Right atrium auricular region (tissue), 2 donors: ENCODE measurements around the gene TULP1. TPM values are rescaled to one million over a fixed set of nuclear protein-coding genes. Genes with fewer than 3 reads are reported as not detected.

Source experiments
- DNase-seq: peaks from one replicate; pipeline ENCODE4 v3.0.0-alpha.2; 2019; ENCODE audit warnings: low spot score
- H3K27ac ChIP-seq, 2 donors: fragments of 200-600 bp; sonication (generic); 1 replicate in 1 of 2; 2 replicates in 1 of 2; pipeline ENCODE4 v1.5.1; 2016 to 2019
- H3K27me3 ChIP-seq, 2 donors: fragments of 200-600 bp; sonication (generic); one replicate each; pipeline versions ENCODE4 v1.5.1 to v1.6.0; 2017 to 2019
- H3K36me3 ChIP-seq: fragments of 200-600 bp; sonication (generic); one replicate; pipeline ENCODE4 v1.5.1; 2016
- H3K4me1 ChIP-seq, 2 donors: fragments of 200-600 bp; sonication (generic); one replicate each; pipeline versions ENCODE4 v1.5.1 to v1.6.0; 2017 to 2019
- H3K4me3 ChIP-seq, 2 donors: fragments of 200-600 bp; sonication (generic); 1 replicate in 1 of 2; 2 replicates in 1 of 2; pipeline ENCODE4 v1.5.1; 2017 to 2019; ENCODE audit warnings: mild to moderate bottlenecking in 1 of 2, moderate library complexity in 1 of 2
- H3K9me3 ChIP-seq, 2 donors: fragments of 200-600 bp; sonication (generic); one replicate each; pipeline ENCODE4 v1.5.1; 2019
- total RNA-seq, 2 donors: library from RNA; depleted of rRNA; stranded (reverse); fragments of >200 nt; gene quantifications; one replicate each; pipeline ENCODE4 v1.1.0, GENCODE V29; 2016
- TF ChIP-seq, protein P1 (sequence below), 2 donors: fragments of 200-600 bp; sonication (generic); IDR thresholded peaks; one replicate each; pipeline ENCODE4 v1.5.1; 2019; ENCODE audit warnings: antibody characterized with exemption in 2 of 2

Gene TULP1
- total RNA-seq, 2 donors from 2014 or later = not detected

GRCh38 chr6:35473850-35474130, 38.9 kb downstream of the TULP1 start:
- Histone ChIP-seq H3K4me1 (peaks cover 0 to 26% of the 10 kb centered on the region in 2 donors), H3K36me3 (peaks cover 62% of the 10 kb centered on the region), H3K27ac (no peak overlapping the region), H3K9me3 (no peaks in the 10 kb centered on the region), H3K4me3 (no peak overlapping the region), H3K27me3 (no peaks in the 10 kb centered on the region)
- TF ChIP-seq, protein P1, sequence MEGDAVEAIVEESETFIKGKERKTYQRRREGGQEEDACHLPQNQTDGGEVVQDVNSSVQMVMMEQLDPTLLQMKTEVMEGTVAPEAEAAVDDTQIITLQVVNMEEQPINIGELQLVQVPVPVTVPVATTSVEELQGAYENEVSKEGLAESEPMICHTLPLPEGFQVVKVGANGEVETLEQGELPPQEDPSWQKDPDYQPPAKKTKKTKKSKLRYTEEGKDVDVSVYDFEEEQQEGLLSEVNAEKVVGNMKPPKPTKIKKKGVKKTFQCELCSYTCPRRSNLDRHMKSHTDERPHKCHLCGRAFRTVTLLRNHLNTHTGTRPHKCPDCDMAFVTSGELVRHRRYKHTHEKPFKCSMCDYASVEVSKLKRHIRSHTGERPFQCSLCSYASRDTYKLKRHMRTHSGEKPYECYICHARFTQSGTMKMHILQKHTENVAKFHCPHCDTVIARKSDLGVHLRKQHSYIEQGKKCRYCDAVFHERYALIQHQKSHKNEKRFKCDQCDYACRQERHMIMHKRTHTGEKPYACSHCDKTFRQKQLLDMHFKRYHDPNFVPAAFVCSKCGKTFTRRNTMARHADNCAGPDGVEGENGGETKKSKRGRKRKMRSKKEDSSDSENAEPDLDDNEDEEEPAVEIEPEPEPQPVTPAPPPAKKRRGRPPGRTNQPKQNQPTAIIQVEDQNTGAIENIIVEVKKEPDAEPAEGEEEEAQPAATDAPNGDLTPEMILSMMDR (IDR thresholded peaks at IDR 0.05) = no peak
- no peak for DNase-seq

DNA sequence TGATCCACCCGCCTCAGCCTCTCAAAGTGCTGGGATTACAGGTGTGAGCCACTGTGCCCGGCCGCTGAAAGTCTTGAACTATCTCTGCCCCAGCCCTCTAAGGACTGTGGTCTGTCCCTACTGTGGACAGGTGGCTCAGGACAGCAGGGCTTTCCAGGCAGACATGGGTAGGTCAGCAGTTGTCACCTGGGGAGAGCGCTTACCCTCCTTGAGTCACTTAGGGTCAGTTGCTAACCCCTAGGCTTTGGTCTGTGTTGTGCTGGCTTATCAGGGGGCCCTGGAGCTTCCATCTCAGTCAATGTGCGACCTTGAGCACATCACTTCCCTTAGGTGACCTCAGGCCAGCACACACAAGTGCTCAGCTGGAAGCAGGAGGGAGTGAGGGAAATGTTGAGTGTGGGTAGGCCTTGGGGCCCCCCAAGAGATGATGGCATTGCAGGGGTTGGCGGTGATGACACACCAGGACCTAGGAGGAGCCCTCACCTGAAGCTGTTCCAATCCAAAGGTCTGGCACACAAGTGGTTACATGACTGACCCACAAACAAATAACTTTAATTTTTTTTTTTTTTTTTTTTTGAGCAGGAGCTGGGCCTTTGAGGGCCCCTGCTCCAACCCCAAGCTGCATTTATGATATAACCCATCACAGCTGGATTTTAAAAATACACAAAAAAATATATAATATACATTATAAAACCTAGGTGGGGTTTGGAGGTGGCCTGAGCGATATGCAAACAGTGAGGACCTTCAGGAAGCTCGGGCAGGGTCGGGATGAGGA, 39.4 kb downstream of the TULP1 start:
- TF ChIP-seq, protein P1 (IDR thresholded peaks at IDR 0.05) = no peak
- DNase-seq = no peak

DNA sequence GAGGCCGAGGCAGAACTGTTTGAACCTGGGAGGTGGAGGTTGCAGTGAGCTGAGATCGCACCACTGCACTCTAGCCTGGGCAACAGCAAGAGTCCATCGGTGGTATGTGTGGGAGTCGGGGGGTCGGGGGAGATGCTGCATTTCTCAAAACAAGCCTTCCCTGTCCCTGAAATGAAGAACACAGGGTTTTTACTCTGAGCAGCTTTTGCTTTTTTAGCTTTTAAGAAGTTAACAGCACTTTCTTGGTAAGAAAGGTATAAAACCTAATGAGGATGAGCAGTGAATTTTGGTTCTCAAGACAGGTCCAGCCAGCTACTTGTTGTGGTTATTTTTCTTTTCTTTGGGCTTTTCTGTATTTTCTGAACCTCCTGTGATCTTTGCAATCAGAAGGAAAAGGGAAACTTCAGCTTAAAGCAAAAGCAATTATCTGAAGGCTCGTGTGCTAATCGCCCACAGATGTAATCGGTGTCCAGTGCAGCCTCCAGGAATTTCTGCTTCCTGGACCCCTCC, 40.8 kb downstream of the TULP1 start:
- peaks cover 0 to 34% of the 10 kb centered on the region in 2 donors for H3K4me1 ChIP-seq
- no peaks in the 10 kb centered on the region for H3K9me3 ChIP-seq
- H3K36me3 ChIP-seq = peaks cover 50% of the 10 kb centered on the region
- peak overlapping the region in 1 of 2 donors; percentile 0 for H3K27ac ChIP-seq
- no peak for DNase-seq
- no peak overlapping the region for H3K4me3 ChIP-seq
- no peaks in the 10 kb centered on the region for H3K27me3 ChIP-seq
- TF ChIP-seq, protein P1 (IDR thresholded peaks at IDR 0.05) = no peak

More for the DNA sequence above, 39.4 kb downstream of the TULP1 start:
- Histone ChIP-seq H3K9me3 (no peaks in the 10 kb centered on the region), H3K36me3 (peaks cover 59% of the 10 kb centered on the region), H3K27me3 (no peaks in the 10 kb centered on the region), H3K4me3 (no peak overlapping the region), H3K4me1 (peaks cover 0 to 26% of the 10 kb centered on the region in 2 donors), H3K27ac (no peak overlapping the region)

GRCh38 chr6:35470663-35471120, 42.0 kb downstream of the TULP1 start:
- Histone ChIP-seq H3K4me3 (no peak overlapping the region), H3K9me3 (no peaks in the 10 kb centered on the region), H3K36me3 (peaks cover 49% of the 10 kb centered on the region), H3K4me1 (peaks cover 0 to 34% of the 10 kb centered on the region in 2 donors), H3K27me3 (no peaks in the 10 kb centered on the region), H3K27ac (peak overlapping the region in 1 of 2 donors; percentile 88)
- TF ChIP-seq, protein P1 (IDR thresholded peaks at IDR 0.05) = no peak
- DNase-seq = no peak

- no peaks in the 10 kb centered on the region for H3K27me3 ChIP-seq
- TF ChIP-seq, protein P1 (IDR thresholded peaks at IDR 0.05) = no peak
- H3K4me3 ChIP-seq = peak overlapping the region; percentile 77 to 80
- peaks cover 42% of the 10 kb centered on the region for H3K36me3 ChIP-seq
- peak overlapping the region in 1 of 2 donors; percentile 88 for H3K27ac ChIP-seq
- H3K4me1 ChIP-seq = peaks cover 0 to 34% of the 10 kb centered on the region in 2 donors
- H3K9me3 ChIP-seq = no peaks in the 10 kb centered on the region
- no peak for DNase-seq
Observed at GRCh38 chr6:35469751-35470662, 42.7 kb downstream of the TULP1 start.
